Left cardiac atrium (tissue), 4 donors: ENCODE data around the gene IL19. TPM values are rescaled to one million over a fixed set of nuclear protein-coding genes. Genes with fewer than 3 reads are reported as not detected.
"Not testable (repeated sequence)": the region's sequence is repeated elsewhere in the genome, so short reads cannot be mapped to it uniquely, and the experiment has no call there.

Experiments used
- ATAC-seq, 2 donors: fragments of 200-7000 bp; cut with Tn5 transposase; one replicate each; pipeline ENCODE4 v1.9.1; 2020; ENCODE audit warnings: mild to moderate bottlenecking in 2 of 2, moderate library complexity in 2 of 2
- DNase-seq: peaks from one replicate; pipeline ENCODE4 v3.0.0-alpha.2; 2020
- intact Hi-C, 2 donors: fragments of 100-400 bp; cut with DNase I; formaldehyde crosslinking; loops; one replicate each; pipeline versions ENCODE4 v1.14.1 to v1.15.1; 2022 to 2023
- total RNA-seq, 2 donors: library from RNA; stranded (reverse); fragmentation: NEBNext Ultra II Directional; extraction: Animal tissue kit (Norgen Biotek cat#: 25700); gene quantifications; one replicate each; pipeline ENCODE4 v1.2.1, GENCODE V29; 2021
- donor health status: DM: no; HTN: yes; CAD: no.
- donor health status: DM: no; HTN: yes; CAD: no; lungs with severe emphysema.
- donor health status: DM: yes; HTN: yes; CAD: no.
- donor health status: Dilated cardiomyopathy.

IL19 gene
- total RNA-seq, 2 donors from 2014 or later, result not detected

DNA sequence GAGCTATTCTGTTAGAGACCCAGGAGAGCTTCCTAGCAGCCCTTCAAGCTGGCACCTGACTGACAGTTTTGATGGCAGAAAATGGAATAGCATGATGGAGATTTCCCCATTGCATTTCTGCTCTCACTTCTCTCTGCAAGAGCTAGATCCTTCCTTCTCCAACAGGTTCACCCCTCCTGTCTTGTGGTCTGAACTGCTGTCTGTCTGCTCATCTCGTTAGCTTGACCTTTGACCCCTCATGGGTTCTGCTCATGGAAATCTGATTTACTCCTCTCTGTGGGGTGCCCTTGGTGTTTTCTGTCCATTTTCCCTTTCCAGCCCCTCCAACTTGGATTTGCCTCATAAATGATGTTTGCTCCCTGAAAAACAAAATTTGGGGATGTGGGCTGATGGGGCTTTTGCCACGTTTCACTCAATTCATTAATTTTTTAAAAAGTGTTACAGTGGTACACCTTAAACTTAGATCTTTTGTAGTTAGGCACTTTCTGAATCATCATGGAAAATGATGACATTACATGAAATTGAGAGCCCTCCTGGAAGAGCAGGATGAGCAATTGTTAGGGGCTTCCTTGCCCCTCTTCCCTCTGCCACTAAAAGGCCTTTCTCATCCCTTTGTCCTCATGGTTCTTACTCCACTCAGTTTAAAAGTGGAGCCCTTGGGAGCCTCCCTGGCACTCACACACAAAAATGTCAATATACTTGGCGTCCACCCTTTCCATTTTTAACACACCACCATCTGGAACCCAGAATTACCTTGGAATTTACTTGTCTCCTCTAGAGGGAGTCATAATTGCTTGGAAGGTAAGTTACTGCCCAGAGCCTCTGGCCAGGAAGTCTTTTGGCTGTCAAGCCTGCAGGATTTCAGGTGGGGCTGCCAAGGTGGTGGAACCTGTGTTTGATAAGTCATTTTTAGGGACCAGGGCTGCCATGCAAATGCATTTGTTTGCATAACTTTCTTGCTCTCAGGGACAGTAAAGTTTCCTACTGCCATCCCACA lies 31.9 kb upstream of the IL19 start:
- intact Hi-C loops, result no loop called here
- ATAC-seq (no peak), DNase-seq (no peak)

DNA sequence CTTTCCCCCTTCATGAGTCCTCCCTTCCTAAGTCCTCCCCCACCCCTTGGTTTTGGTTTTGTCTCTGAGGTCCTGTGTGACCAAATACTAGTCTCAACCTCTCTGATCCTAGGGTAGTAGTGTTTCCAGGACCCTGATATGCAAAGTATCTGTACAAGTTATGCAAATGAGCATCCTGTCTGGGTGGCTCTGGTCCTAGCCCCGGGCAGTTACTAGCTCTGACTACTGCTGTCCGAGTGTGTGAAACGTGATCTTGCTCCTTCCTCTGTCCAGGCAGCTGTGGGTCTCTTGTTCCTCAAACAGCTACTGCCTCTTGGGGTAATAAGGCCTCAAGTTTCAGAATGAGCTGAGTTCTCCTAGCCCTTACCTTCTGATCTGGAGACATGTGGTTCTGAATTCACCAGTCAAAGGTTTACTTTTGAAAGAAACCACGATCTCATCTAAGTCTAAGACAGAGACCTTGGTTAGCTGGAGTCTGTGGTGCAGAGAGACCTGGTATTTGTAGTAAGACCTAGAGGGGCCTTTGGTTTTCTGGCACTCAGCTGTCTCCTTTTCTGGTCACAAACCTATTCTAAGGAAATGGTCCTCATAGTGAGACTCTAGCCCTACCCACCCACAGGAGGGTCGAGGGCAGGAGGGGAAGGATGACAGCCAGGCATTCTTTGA lies 31.0 kb upstream of the IL19 start:
- ATAC-seq (peak in 1 of 2 donors; percentile 14), DNase-seq (no peak)
- intact Hi-C loops, result loop anchor here in 1 of 2 donors (10.0 kb wide), 1 partner anchor 175 kb away; no protein-coding TSS in a partner anchor

DNA sequence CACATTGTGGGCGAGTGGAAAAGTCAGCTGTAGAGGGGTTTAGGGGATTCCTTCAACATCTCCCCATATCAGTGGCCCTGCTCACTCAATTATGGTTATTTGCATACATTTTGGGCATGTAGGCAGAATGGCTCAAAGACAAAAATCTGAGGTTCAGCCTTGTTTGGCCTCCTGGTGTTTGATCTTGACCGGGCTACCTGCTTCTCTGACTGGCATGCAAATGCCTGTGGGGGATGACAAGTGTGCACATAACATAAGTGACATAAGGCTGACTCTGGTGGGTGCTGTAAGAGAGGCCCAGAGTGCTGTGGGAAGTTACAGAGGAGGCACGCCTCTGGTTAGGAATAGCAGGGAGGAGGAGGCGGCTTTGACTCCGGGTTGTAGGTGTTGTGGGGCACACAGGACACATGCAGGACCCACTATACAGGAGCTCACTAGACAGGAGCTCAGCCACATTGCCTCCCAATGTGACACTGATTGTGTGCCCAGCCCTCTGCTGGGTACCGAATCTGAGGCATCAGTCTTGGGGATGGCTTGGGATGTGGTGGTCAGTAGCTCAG lies 29.4 kb upstream of the IL19 start:
- no peak for DNase-seq
- intact Hi-C loops, result loop anchor here in 1 of 2 donors (10.0 kb wide), 1 partner anchor 174 kb away; no protein-coding TSS in a partner anchor
- ATAC-seq, result no peak

GRCh38 chr1:206742719-206743383 lies 27.7 kb upstream of the IL19 start:
- intact Hi-C loops, result loop anchor here in 1 of 2 donors (10.0 kb wide), 1 partner anchor 172 kb away; no protein-coding TSS in a partner anchor
- DNase-seq (no peak), ATAC-seq (no peak)

- DNase-seq (no peak), ATAC-seq (peak in 1 of 2 donors; percentile 48)
- intact Hi-C loops, result loop anchor here in 1 of 2 donors (10.0 kb wide), 1 partner anchor 170 kb away; no protein-coding TSS in a partner anchor
Observed at GRCh38 chr1:206744683-206745082, 25.9 kb upstream of the IL19 start.

GRCh38 chr1:206745301-206745700 lies 25.3 kb upstream of the IL19 start:
- intact Hi-C loops, result loop anchor here in 1 of 2 donors (10.0 kb wide), 1 partner anchor 170 kb away; no protein-coding TSS in a partner anchor
- no peak for DNase-seq
- ATAC-seq, result no peak

GRCh38 chr1:206748348-206749030 lies 22.1 kb upstream of the IL19 start:
- DNase-seq, result no peak
- ATAC-seq, result no peak
- intact Hi-C loops, result loop anchor here in 1 of 2 donors (10.0 kb wide), 1 partner anchor 166 kb away; no protein-coding TSS in a partner anchor

- no peak for ATAC-seq
- no peak for DNase-seq
- intact Hi-C loops, result no loop called here
Observed at GRCh38 chr1:206751891-206752290, 18.7 kb upstream of the IL19 start.

- DNase-seq, result no peak
- intact Hi-C loops, result no loop called here
- ATAC-seq, result no peak
Observed at GRCh38 chr1:206752481-206752880, 18.1 kb upstream of the IL19 start.

DNA sequence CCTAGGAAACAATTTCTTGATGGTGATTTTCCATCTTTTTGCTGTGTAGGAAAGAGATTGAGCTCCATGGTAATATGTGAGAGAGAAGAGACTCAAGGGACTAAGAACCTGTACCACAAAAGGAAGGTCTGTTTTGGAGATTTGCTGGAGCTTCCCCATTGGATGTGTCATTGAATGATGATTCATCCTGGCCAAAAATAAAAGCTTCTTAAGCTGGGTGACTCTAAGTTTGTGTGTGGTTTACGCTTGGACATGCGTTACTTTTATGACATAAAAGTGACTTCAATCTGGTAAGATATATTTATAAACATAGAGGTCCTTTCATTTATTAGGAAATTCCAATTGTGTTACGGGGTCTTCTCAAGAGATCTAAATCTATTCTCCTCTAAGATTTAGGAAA lies 17.4 kb upstream of the IL19 start:
- ATAC-seq (no peak), DNase-seq (no peak)
- intact Hi-C loops, result no loop called here

- intact Hi-C loops, result no loop called here
- ATAC-seq (peak in 1 of 2 donors; percentile 58), DNase-seq (no peak)
Observed at GRCh38 chr1:206754011-206754410, 16.6 kb upstream of the IL19 start.

DNA sequence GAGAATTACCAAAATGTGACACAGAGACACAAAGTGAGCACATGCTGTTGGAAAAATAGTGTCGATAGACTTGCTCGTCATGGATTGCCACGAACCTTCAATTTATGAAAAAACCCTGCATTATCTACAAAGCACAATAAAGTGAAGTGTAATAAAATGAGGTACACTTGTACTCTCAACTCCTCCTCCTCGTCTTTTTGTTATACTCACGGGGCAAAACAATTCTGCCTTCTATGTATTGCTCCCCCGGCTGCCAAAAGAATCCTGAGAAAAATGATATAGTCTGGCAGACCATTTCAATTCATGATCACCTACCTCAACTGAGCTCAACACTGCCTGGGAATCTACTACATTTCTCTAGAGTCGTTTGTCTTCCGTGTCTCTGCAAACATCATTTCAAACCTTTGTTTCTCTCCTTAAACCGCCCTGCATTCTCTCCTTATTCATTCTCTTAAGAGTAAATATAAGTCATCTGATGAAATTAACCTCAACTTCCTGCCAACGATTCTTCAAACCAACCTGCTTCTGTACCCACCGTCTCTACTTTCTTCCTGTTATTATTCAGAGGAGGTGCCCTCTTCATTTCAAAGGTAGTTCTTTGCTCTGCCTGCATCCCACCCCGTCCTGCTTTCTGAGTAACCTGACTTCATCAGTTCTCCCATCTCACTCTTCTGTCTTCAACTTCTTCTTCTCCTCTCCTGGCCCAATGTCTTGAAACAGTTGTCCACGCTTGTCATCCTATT lies 12.9 kb upstream of the IL19 start:
- intact Hi-C loops, result no loop called here
- no peak for DNase-seq
- peak in 1 of 2 donors; percentile 57 for ATAC-seq

DNA sequence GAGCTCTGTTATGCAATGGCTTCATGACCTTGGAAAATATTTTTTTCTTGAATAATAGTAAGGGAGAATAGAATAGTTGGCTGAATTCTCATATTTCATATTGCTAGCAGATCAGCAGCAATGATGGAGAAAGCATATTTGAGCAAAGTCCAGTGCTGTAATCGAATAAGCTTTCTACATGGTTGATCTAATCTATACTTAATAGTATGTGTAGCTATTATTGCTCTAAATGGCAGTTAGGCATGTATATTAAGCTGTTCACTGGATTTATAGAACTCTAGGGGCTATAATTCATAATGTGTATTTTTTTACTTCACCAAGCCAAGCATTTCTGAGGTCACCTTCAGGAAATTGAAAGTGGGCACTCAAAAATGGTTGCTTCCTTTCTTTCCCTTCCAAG lies 10.0 kb upstream of the IL19 start:
- ATAC-seq, result no peak
- no peak for DNase-seq
- intact Hi-C loops, result no loop called here

GRCh38 chr1:206761159-206761768 lies 9.3 kb upstream of the IL19 start:
- intact Hi-C loops, result no loop called here
- DNase-seq, result no peak
- no peak for ATAC-seq

GRCh38 chr1:206762741-206763364 lies 7.7 kb upstream of the IL19 start:
- ATAC-seq, intact Hi-C loops, DNase-seq: not testable (repeated sequence)

DNA sequence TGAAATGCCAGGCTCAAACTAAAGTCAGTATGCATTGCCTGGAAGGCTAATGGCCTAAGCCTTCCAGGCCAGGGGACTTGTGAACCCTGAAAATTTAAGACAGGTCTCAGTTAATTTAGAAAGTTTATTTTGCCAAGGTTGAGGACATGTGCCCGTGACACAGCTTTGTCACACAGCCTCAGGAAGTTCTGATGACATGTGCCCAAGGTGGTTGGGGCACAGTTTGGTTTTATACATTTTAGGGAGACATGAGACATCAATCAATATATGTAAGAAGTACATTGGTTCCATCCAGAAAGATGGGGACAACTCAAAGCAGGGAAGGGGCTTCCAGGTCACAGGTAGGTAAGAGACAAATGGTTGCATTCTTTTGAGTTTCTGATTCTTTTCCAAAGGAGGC lies 4.8 kb upstream of the IL19 start:
- DNase-seq, intact Hi-C loops, ATAC-seq: not testable (repeated sequence)
